ENCODE data around the gene RAP1A.
"Not testable (repeated sequence)": the region's sequence is repeated elsewhere in the genome, so short reads cannot be mapped to it uniquely, and the experiment has no call there.

Gene RAP1A

GRCh38 chr1:111598544-111598943 lies 21.0 kb upstream of the RAP1A start:
- DNase-seq (ENCODE audit: low spot score) = no peak

GRCh38 chr1:111599781-111600693 lies 19.6 kb upstream of the RAP1A start:
- DNase-seq (ENCODE audit: low spot score) = no peak

- DNase-seq (ENCODE audit: low spot score) = no peak
Measured at GRCh38 chr1:111600886-111601386, 18.7 kb upstream of the RAP1A start.

GRCh38 chr1:111602302-111602701 lies 17.3 kb upstream of the RAP1A start:
- no peak for DNase-seq (ENCODE audit: low spot score)

- DNase-seq (ENCODE audit: low spot score) = no peak
Measured at GRCh38 chr1:111602974-111603373, 16.6 kb upstream of the RAP1A start.

- no peak for DNase-seq (ENCODE audit: low spot score)
Measured at GRCh38 chr1:111603979-111604378, 15.6 kb upstream of the RAP1A start.

- DNase-seq (ENCODE audit: low spot score) = peak; percentile 11
Measured at GRCh38 chr1:111604931-111605330, 14.7 kb upstream of the RAP1A start.

- DNase-seq (ENCODE audit: low spot score) = no peak
Measured at GRCh38 chr1:111605576-111605975, 14.0 kb upstream of the RAP1A start.

GRCh38 chr1:111606457-111607215 lies 13.0 kb upstream of the RAP1A start:
- DNase-seq (ENCODE audit: low spot score) = not testable (repeated sequence)

- not testable (repeated sequence) for DNase-seq (ENCODE audit: low spot score)
Measured at GRCh38 chr1:111608528-111608927, 11.1 kb upstream of the RAP1A start.

- DNase-seq (ENCODE audit: low spot score) = no peak
Measured at GRCh38 chr1:111611986-111612385, 7.6 kb upstream of the RAP1A start.

- DNase-seq (ENCODE audit: low spot score) = no peak
Measured at GRCh38 chr1:111615870-111616715, 3.5 kb upstream of the RAP1A start.

- no peak for DNase-seq (ENCODE audit: low spot score)
Measured at GRCh38 chr1:111618081-111618480, 1.5 kb upstream of the RAP1A start.

- no peak for DNase-seq (ENCODE audit: low spot score)
Measured at GRCh38 chr1:111618961-111619634, 491 bp upstream of the RAP1A start.

GRCh38 chr1:111620441-111620971 lies 917 bp downstream of the RAP1A start:
- DNase-seq (ENCODE audit: low spot score) = no peak

- DNase-seq (ENCODE audit: low spot score) = peak; percentile 21
Measured at GRCh38 chr1:111621050-111621449, 1.5 kb downstream of the RAP1A start.

- DNase-seq (ENCODE audit: low spot score) = no peak
Measured at GRCh38 chr1:111622166-111622565, 2.6 kb downstream of the RAP1A start.

GRCh38 chr1:111624382-111624781 lies 4.8 kb downstream of the RAP1A start:
- no peak for DNase-seq (ENCODE audit: low spot score)

GRCh38 chr1:111625276-111625675 lies 5.7 kb downstream of the RAP1A start:
- DNase-seq (ENCODE audit: low spot score) = no peak

- no peak for DNase-seq (ENCODE audit: low spot score)
Measured at GRCh38 chr1:111628153-111628552, 8.6 kb downstream of the RAP1A start.
